GM18951 (cell line): ENCODE data around the gene PLEKHG5.

Experiments
- POLR2A ChIP-seq: IDR thresholded peaks from 4 replicates; pipeline ENCODE4 v1.6.1; 2011; ENCODE audit warnings: mild to moderate bottlenecking; ENCODE audit not compliant: insufficient read length, insufficient read depth; ENCODE audit errors: extremely low read depth
- in situ Hi-C: fragments of 300-500 bp; cut with MboI; formaldehyde crosslinking; loops from one replicate; pipeline ENCODE4 v1.12.0; 2022; ENCODE audit warnings: low sequenced_read_pairs, mixed read lengths, inconsistent platforms; ENCODE audit not compliant: unreplicated experiment

The PLEKHG5 gene

DNA sequence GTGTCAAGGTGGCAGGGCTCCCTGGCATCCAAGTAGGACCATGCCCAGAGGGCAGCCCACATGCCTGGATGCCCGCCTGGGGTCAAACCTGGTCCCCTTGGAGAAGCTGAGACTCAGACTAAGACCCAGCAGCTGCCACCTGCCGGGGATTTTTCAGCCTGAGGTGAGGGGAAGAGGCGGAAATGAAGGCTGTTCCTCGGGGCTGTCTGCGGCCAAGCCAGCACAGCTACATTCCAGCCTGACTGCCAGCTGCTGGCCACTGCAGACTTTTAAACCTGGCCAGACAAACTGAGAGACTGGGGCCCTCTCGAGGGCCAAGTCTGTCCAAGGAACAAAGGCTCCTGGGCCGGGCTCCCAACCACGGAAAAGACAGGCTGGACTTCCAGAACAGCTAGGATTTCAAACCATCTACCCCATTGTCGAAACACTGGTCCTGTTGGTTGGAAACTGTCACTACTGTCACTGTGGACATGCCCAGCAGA lies 21.9 kb upstream of the PLEKHG5 start:
- TF ChIP-seq POLR2A: no peak
- in situ Hi-C loops: no loop called here

DNA sequence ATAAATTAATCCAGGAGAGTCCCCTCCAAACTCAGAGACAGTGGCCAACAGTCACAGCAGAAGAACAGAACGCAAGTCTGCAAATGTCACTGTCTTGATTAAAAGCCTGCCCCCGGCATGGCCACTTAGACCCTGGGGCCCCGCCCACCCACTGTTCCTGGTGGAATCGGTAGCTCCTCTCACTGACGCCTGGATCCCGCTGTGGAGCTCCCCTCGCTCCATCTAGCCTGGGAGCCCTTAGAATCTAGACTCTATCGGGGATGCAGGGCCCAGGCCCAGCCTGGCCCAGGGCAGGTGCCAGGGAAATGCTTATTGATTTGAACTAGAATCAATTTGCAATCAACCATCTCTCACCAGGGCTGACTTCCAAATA lies 21.4 kb upstream of the PLEKHG5 start:
- TF ChIP-seq POLR2A: no peak
- in situ Hi-C loops: no loop called here

DNA sequence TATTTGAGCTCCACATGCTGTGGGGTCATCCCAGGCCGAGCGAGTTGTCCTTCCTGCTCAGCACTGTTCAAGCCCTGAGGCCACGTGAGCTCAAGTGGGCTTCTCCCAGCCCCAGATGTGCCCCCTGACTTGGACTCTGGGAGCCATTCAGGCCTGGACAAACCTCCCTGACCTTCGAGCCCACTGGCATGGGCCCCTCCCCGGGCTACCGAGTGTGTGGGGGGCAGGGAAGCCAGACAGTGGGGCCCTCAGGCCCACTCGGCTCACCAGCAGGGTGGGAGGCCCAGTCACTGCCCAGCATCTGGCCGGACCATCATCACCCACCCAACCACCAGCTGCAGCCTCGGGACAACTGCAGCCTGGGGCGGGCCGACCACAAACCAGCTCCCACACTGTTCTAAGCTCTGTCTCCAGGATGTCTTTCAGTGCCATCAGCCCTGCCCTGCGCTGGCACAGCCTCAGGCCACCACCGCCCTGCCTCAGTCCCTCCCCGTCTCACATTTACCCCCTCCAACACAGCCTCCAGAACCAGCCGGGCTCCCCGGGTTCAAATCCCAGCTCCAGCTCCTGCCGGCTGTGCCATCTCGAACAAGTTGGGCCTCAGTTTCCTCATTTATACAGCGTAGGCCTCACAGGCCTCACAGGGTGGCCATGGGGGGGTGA lies 20.9 kb upstream of the PLEKHG5 start:
- TF ChIP-seq POLR2A: no peak
- in situ Hi-C loops: no loop called here

DNA sequence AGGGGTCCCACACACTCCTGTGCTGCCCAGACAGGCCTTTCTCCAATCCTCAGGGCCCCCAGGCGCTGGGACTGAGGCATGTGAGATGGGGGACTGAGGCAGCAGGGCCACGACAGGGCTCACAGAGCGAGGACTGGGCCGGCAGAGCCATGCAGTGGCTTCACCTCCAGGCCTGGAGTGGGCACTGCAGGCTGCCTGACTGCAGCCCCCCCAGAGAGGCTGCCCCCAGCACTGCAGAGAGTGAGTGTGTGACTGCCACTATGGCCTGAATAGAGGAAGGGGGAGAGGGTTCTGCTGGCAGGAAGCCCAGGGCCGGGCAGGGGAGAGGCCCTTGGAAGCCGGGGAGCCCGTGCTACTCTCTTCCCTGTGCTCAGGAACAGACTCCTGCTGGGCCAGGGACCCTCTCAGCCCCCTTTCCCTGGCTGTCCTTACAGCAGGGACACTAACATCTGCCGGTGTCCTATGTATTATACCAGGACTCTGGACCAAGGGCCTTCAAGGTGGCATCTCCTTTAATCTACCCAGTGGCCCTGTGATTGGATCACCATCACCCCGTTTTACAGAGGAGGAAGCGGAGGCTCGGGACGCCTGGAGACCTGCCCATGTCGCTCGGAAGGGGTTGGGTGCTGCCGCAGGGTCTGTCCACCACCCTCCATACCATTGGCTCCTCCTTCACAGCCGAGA lies 20.2 kb upstream of the PLEKHG5 start:
- TF ChIP-seq POLR2A: no peak
- in situ Hi-C loops: no loop called here

DNA sequence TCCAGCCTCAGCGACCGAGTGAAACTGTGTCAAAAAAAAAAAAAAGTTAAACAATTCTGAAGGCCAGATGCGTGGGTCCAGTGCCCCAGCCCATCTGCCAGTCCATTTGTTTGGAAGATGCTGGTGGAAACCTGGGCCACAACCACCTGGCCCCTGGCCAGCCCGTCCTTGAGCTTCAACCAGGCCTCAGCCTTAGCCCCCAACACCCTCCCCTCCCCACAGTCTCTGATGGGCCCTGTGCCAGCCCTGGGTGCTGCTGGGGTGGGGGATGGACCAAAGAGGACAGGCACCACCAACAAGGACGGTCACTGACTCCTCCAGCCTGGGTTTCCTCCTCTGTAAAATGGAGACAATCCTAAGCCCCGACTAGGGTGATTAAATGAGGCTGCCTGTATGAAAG lies 19.6 kb upstream of the PLEKHG5 start:
- no peak for TF ChIP-seq POLR2A
- in situ Hi-C loops: no loop called here

DNA sequence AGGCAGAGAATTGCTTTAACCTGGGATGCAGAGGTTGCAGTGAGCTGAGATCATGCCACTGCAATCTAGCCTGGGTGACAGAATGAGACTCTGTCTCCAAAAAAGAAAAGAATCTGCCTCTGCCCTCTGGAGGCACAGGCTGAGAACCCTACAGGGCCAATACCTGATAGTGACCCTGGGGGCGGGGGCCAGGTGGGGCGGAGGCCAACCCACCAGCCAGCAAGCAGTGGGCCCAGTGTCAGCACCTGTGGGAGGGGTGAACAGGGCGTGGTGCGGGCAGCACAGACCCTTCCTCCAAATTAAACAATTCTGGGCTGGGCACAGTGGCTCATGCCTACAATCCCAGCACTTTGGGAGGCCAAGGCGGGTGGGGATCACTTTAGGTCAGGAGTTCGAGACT lies 19.0 kb upstream of the PLEKHG5 start:
- in situ Hi-C loops: no loop called here
- TF ChIP-seq POLR2A: no peak

DNA sequence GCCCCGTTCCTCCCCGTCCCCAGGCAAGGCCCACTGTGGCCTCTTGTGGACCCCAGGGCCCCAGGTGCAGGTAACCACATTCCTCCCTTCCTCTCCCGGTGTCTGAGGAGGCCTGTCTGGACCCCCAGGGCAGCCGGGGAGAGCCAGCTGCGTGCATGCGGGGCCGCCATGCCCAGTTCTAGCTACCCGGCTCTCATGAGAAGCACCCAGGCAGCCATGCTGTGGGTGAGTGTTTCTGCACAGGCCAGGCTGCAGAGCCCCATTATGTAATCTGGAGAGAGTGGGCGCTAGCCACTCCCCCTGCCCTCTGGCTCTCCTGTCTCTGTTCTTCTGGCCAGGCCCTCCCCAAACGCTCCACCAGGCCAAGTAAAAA lies 18.4 kb upstream of the PLEKHG5 start:
- in situ Hi-C loops: no loop called here

DNA sequence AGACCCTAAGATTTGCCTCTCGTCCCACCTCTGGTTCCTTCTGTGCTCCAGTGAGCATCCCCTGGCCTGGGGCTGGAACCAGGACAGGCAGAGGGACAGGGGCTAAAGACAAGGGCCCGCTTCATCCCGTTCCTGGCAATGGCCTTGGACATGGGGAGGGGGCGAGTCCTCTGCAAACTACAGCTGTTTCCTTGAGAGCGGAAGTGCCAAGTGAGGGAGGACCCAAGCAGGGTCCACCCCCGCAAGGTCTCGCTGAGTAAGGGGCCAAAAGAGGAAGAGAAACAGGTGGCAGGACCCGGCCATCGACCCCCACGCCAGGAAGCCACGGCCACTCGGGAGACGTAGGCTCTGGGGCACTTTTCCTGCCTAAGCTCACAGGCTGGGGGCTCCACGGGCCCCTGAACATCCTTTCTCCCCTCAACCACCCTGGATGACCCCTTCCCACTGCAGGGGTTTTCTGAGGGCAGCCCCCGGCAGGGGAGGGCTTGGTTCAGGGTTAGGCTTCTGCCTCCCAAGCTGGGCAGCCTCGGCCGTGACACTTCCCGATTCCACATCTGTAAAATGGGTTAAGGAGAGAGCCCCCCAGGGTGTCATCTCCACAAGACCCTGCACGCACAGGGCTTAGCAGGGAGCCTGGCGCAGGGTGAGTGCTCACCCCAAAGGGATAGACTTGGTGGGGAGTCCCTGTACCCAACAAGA lies 17.9 kb upstream of the PLEKHG5 start:
- no peak for TF ChIP-seq POLR2A
- in situ Hi-C loops: no loop called here

More for the DNA sequence above, 18.4 kb upstream of the PLEKHG5 start:
- no peak for TF ChIP-seq POLR2A

DNA sequence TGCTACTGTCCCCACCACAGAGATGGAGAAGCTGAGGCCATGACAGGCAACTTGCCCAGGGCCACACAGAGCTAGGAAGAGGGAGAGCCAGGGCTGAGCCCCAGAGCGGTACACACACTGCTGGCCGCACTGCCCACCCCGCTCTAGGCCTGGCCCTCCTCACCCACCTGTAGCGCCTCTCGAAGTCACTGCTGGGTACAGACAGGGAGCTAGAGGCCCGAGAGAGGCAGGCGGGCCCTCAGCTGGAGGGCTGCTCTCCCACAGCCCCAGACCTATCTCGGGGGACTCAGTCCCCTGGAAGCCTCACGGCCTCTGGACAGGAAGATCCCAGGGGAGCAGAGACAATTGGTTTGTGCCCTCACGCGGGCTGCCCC lies 17.3 kb upstream of the PLEKHG5 start:
- TF ChIP-seq POLR2A: no peak
- in situ Hi-C loops: no loop called here

DNA sequence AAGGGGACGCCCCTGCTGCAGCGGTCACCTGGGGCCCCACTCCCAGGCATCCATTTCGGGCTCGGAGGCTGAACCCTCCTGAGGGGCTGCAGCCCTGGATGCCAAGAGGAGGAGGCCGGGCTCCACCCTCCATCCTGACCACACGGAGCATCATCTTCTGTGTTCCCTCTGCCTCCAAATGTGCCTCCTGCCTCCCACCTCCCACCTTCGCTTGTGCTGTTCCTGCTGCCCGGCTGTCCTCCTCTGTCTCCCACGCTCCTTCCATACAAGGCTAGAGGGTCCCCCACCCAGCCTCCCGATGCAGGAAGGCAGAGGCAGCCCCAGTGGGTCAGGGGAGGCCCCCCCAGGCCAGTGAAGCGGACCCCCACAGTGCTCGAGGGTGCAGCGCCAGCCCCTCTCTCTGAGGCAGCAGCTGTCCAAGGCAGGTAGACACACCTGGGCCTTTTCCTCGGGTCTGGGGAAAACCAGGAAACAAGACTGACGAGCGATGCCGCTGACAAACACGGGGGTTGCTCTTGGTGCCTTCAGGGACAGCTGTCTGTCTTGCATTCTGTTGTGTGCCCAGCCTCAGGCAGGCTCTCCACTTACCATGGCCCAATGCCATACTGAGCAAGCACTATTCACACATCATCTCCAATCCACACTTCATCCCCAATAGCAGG lies 16.8 kb upstream of the PLEKHG5 start:
- in situ Hi-C loops: no loop called here
- no peak for TF ChIP-seq POLR2A

DNA sequence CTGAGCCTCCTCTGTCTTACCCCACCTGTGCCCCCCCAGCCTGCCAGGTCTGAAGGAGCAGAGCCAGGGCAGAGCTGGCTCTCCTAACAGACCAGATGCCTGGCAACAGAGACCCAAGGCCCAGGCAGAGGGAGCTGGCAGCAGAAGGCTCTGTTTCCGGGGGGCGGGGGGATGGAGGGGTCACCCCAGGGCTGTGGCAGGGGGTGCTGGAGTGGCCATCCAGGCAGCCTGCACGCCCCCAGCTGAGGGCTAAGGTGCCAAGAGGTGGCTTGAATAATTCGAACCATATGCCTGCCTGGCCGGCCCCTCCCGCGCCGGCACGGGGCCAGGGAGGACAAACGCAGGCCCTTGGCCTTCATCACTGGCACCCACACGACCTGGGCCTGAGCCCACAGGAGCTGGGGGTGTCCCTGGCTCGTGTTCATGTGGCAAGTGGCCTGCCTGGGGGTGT lies 16.0 kb upstream of the PLEKHG5 start:
- in situ Hi-C loops: no loop called here

DNA sequence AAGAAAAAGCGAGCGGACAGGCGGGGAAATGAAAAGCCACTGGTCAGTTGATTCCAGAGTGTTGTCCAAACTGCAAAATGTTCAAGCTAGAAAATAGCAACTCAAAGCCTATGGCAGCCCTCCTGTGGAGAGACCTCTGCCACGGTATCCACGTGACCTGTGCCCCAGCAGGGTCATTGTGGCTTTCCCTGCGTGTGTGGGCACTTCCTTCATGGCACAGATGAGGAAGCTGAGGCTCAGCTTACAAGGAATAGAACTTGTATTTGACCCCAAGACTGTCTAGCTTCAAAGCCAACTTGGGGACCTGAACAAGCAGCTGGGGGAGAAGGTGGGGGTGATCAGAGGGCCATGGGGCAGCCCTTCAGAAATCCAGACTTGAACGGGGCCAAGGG lies 15.6 kb upstream of the PLEKHG5 start:
- TF ChIP-seq POLR2A: no peak
- in situ Hi-C loops: no loop called here

More for the DNA sequence above, 16.0 kb upstream of the PLEKHG5 start:
- TF ChIP-seq POLR2A: no peak
